ENCODE results near the gene ARHGEF25.
"Not testable (repeated sequence)": the region's sequence is repeated elsewhere in the genome, so short reads cannot be mapped to it uniquely, and the experiment has no call there.

The ARHGEF25 gene

GRCh38 chr12:57640175-57641042 lies 29.2 kb downstream of the ARHGEF25 start:
- no peak overlapping the region for H3K4me3 ChIP-seq (ENCODE audit: low read depth, low read length)
- DNase-seq (ENCODE audit: low read depth): no peak
- no peak for TF ChIP-seq CTCF (IDR thresholded peaks at IDR 0.05; ENCODE audit: low read depth, low read length, missing control alignments)

GRCh38 chr12:57641699-57642442 lies 30.6 kb downstream of the ARHGEF25 start:
- no peak overlapping the region for H3K4me3 ChIP-seq (ENCODE audit: low read depth, low read length)
- no peak for TF ChIP-seq CTCF (IDR thresholded peaks at IDR 0.05; ENCODE audit: low read depth, low read length, missing control alignments)
- no peak for DNase-seq (ENCODE audit: low read depth)

- not testable (repeated sequence) for H3K4me3 ChIP-seq (ENCODE audit: low read depth, low read length); DNase-seq (ENCODE audit: low read depth)
Observed at GRCh38 chr12:57645990-57646658, 34.9 kb downstream of the ARHGEF25 start.

GRCh38 chr12:57646659-57647049 lies 35.4 kb downstream of the ARHGEF25 start:
- DNase-seq (ENCODE audit: low read depth); H3K4me3 ChIP-seq (ENCODE audit: low read depth, low read length): not testable (repeated sequence)

GRCh38 chr12:57654042-57654441 lies 42.8 kb downstream of the ARHGEF25 start:
- H3K4me3 ChIP-seq (ENCODE audit: low read depth, low read length): no peak overlapping the region
- no peak for DNase-seq (ENCODE audit: low read depth)
- no peak for TF ChIP-seq CTCF (IDR thresholded peaks at IDR 0.05; ENCODE audit: low read depth, low read length, missing control alignments)

GRCh38 chr12:57655541-57656240 lies 44.5 kb downstream of the ARHGEF25 start:
- DNase-seq (ENCODE audit: low read depth): no peak
- H3K4me3 ChIP-seq (ENCODE audit: low read depth, low read length): no peak overlapping the region
- TF ChIP-seq CTCF (IDR thresholded peaks at IDR 0.05; ENCODE audit: low read depth, low read length, missing control alignments): no peak

GRCh38 chr12:57656408-57656807 lies 45.2 kb downstream of the ARHGEF25 start:
- DNase-seq (ENCODE audit: low read depth); H3K4me3 ChIP-seq (ENCODE audit: low read depth, low read length): not testable (repeated sequence)

- H3K4me3 ChIP-seq (ENCODE audit: low read depth, low read length): no peak overlapping the region
- no peak for DNase-seq (ENCODE audit: low read depth)
- TF ChIP-seq CTCF (IDR thresholded peaks at IDR 0.05; ENCODE audit: low read depth, low read length, missing control alignments): no peak
Observed at GRCh38 chr12:57657744-57658143, 46.5 kb downstream of the ARHGEF25 start.

Measured in GM12864 (cell line).